GM23338 (cell line): ENCODE measurements around the gene SUCLG2.

Experiments used
- CREB1 ChIP-seq: fragments of 250-450 bp; sonication (Bioruptor Pico); IDR thresholded peaks from 2 replicates; pipeline ENCODE4 v1.5.0; 2020; ENCODE audit warnings: low read depth, mild to moderate bottlenecking, moderate library complexity
- CTCF ChIP-seq, 2 experiments: fragments of 200-600 bp in 1 of 2; sonication (generic) in 1 of 2; conservative IDR thresholded peaks; 2 replicates each; pipeline versions ENCODE4 v1.5.1 to v1.6.1; 2016 to 2017; ENCODE audit warnings: antibody characterized with exemption in 2 of 2, low read depth in 2 of 2, mild to moderate bottlenecking in 2 of 2, moderate library complexity in 1 of 2
- EZH2 ChIP-seq: fragments of 200-600 bp; sonication (generic); IDR thresholded peaks from one replicate; pipeline ENCODE4 v1.8.0; 2017; ENCODE audit warnings: antibody characterized with exemption, mild to moderate bottlenecking, low read depth; ENCODE audit not compliant: unreplicated experiment
- EZH2phosphoT487 ChIP-seq: fragments of 200-600 bp; sonication (generic); IDR thresholded peaks from one replicate; pipeline ENCODE4 v1.8.1; 2018; ENCODE audit warnings: antibody characterized with exemption; ENCODE audit not compliant: unreplicated experiment
- POLR2AphosphoS5 ChIP-seq: IDR thresholded peaks from 2 replicates; pipeline ENCODE4 v1.6.1; 2016; ENCODE audit warnings: antibody characterized with exemption, low read depth
- REST ChIP-seq: IDR thresholded peaks from one replicate; pipeline ENCODE4 v1.6.1; 2018; ENCODE audit warnings: antibody characterized with exemption; ENCODE audit not compliant: unreplicated experiment

- no peak for TF ChIP-seq CTCF (conservative IDR thresholded peaks at IDR 0.05; ENCODE audit: low read depth in 2 of 2)
- TF ChIP-seq POLR2AphosphoS5, result no peak
- no peak for TF ChIP-seq EZH2
- no peak for TF ChIP-seq EZH2phosphoT487
- TF ChIP-seq CREB1 (CRISPR knock-in tag), result no peak
- no peak for TF ChIP-seq REST
Observed at GRCh38 chr3:67415511-67415910, 238.9 kb downstream of the SUCLG2 start.
